Fibroblast of skin of left biceps (primary cell): ENCODE results near the gene RPL3.
A peak's percentile ranks its signal among the peaks of the same experiment; 100 is the strongest.
"Not testable (repeated sequence)": the region's sequence is repeated elsewhere in the genome, so short reads cannot be mapped to it uniquely, and the experiment has no call there.

Experiments used
- DNase-seq, 2 experiments: peaks; one replicate each; pipeline ENCODE4 v3.0.0-alpha.2; 2013; ENCODE audit warnings: low read depth in 2 of 2

Gene RPL3

GRCh38 chr22:39351689-39352214 lies 32.3 kb upstream of the RPL3 start:
- no peak for DNase-seq

- no peak for DNase-seq
These were observed 31.6 kb upstream of the RPL3 start for GRCh38 chr22:39350757-39351688.

GRCh38 chr22:39349967-39350726 lies 30.7 kb upstream of the RPL3 start, which contains the start of gene SYNGR1:
TSS of gene SYNGR1 (plus strand) at chr22:39349991. CDS start at chr22:39350011, 20 bp downstream.
- no peak for DNase-seq

- no peak for DNase-seq
These were observed 30.1 kb upstream of the RPL3 start for GRCh38 chr22:39349506-39349966.

- DNase-seq = no peak
These were observed 29.6 kb upstream of the RPL3 start for GRCh38 chr22:39348909-39349505.

GRCh38 chr22:39345231-39345630 lies 25.8 kb upstream of the RPL3 start:
- DNase-seq = no peak

GRCh38 chr22:39344046-39344390 lies 24.6 kb upstream of the RPL3 start:
- no peak for DNase-seq

GRCh38 chr22:39343259-39344045 lies 24.0 kb upstream of the RPL3 start:
- no peak for DNase-seq

- DNase-seq = no peak
These were observed 21.8 kb upstream of the RPL3 start for GRCh38 chr22:39341179-39341578.

GRCh38 chr22:39339775-39340174 lies 20.4 kb upstream of the RPL3 start:
- not testable (repeated sequence) for DNase-seq

GRCh38 chr22:39336411-39336810 lies 17.0 kb upstream of the RPL3 start:
- DNase-seq = no peak

- peak; percentile 71 to 73 for DNase-seq
These were observed 13.1 kb upstream of the RPL3 start for GRCh38 chr22:39332441-39333064.

- not testable (repeated sequence) for DNase-seq
These were observed 11.1 kb upstream of the RPL3 start for GRCh38 chr22:39330553-39330952.

GRCh38 chr22:39327995-39328754 lies 8.8 kb upstream of the RPL3 start:
- no peak for DNase-seq

GRCh38 chr22:39325392-39325932 lies 6.0 kb upstream of the RPL3 start:
- DNase-seq = no peak

- not testable (repeated sequence) for DNase-seq
These were observed 1.2 kb upstream of the RPL3 start for GRCh38 chr22:39320616-39321029.

GRCh38 chr22:39318507-39319283 lies 728 bp downstream of the RPL3 start:
- no peak for DNase-seq

- no peak for DNase-seq
These were observed 1.5 kb downstream of the RPL3 start for GRCh38 chr22:39317775-39318506.
